K562 (cell line): Measurements from ENCODE around the gene SNU13. TPM values are rescaled to one million over a fixed set of nuclear protein-coding genes. Genes with fewer than 3 reads are reported as not detected.

Experiments used
- ATAC-seq: fragments of 200-7000 bp; cut with Tn5 transposase; 3 replicates; pipeline ENCODE4 v1.9.1; 2020; ENCODE audit warnings: moderate library complexity
- BruUV-seq: library from RNA; stranded (reverse); fragments of 400-500 nt; replicated peaks from 2 replicates; lab custom pipeline; 2021; lab: Mats Ljungman, UMichigan
- CTCF ChIA-PET: fragments of 300-600 bp; formaldehyde crosslinking; extraction: SDS; loops from one replicate; lab custom pipeline; 2021; ENCODE audit warnings: low intra/inter-chr PET ratio; lab: Yijun Ruan, JAX
- POLR2A ChIA-PET: fragments of 300-600, 350-650 bp; sonication (Branson Sonifier 250); formaldehyde crosslinking; extraction: SDS; loops from one replicate; lab custom pipeline; 2021; ENCODE audit warnings: antibody characterized with exemption, inconsistent platforms; lab: Yijun Ruan, JAX
- DNase-seq, 4 experiments: peaks; one replicate each; pipeline versions ENCODE4 v3.0.0 to v3.0.0-alpha.2; 2011 to 2018; ENCODE audit warnings: low spot score in 3 of 4, mixed read lengths in 3 of 4; ENCODE audit errors: extremely low read depth in 1 of 4
- FAIRE-seq: peaks from 2 replicates; lab custom pipeline; 2011; peaks lifted over from hg19 to GRCh38; lab: Jason Lieb, UNC
- H2AFZ ChIP-seq: 2 replicates; pipeline ENCODE4 v1.6.0; 2011; ENCODE audit warnings: low read depth, low read length, control low read depth, inconsistent platforms
- H3K27ac ChIP-seq: fragments of 200-600 bp; 3 replicates; pipeline ENCODE4 v1.8.0; 2011; ENCODE audit warnings: low read depth, mild to moderate bottlenecking, control low read depth, inconsistent platforms, low read length, moderate library complexity, mixed read lengths; ENCODE audit errors: extremely low read depth
- H3K27me3 ChIP-seq, 2 experiments: fragments of 300-600 bp in 1 of 2; 2 replicates in 1 of 2; 3 replicates in 1 of 2; pipeline versions ENCODE4 v1.6.0 to v1.8.0; 2011; ENCODE audit warnings: inconsistent platforms in 2 of 2, low read length in 2 of 2, mild to moderate bottlenecking in 1 of 2, mixed read lengths in 1 of 2, moderate library complexity in 1 of 2; ENCODE audit not compliant: control insufficient read depth in 2 of 2, insufficient read depth in 2 of 2
- H3K36me3 ChIP-seq: fragments of 300-600 bp; 3 replicates; pipeline ENCODE4 v1.8.0; 2011; ENCODE audit warnings: mild to moderate bottlenecking, low read length, inconsistent platforms; ENCODE audit not compliant: control insufficient read depth, insufficient read depth
- H3K4me1 ChIP-seq, 2 experiments: fragments of 200-600 bp in 1 of 2; replicated peaks in 1 of 2; 2 replicates in 1 of 2; 3 replicates in 1 of 2; pipeline versions ENCODE4 v1.5.1 to v1.8.0; 2011; ENCODE audit warnings: inconsistent platforms in 2 of 2, low read length in 2 of 2, mild to moderate bottlenecking in 1 of 2, mixed read lengths in 1 of 2, moderate library complexity in 1 of 2; ENCODE audit not compliant: control insufficient read depth in 2 of 2, insufficient read depth in 2 of 2
- H3K4me2 ChIP-seq: 2 replicates; pipeline ENCODE4 v1.6.1; 2011; ENCODE audit warnings: low read length, control low read depth, inconsistent platforms, mixed read lengths; ENCODE audit not compliant: insufficient read depth
- H3K4me3 ChIP-seq: fragments of 200-600 bp; sonication (generic), shearing (Covaris generic); 2 replicates; pipeline ENCODE4 v1.5.1; 2016; ENCODE audit warnings: control low read depth, inconsistent platforms
- H3K79me2 ChIP-seq: fragments of 200-600 bp; 3 replicates; pipeline ENCODE4 v1.8.0; 2011; ENCODE audit warnings: low read length, inconsistent platforms; ENCODE audit not compliant: control insufficient read depth, insufficient read depth
- H3K9ac ChIP-seq, 2 experiments: 2 replicates each; pipeline versions ENCODE4 v1.6.0 to v1.6.1; 2011; ENCODE audit warnings: low read depth in 2 of 2, low read length in 2 of 2, control low read depth in 1 of 2, inconsistent platforms in 1 of 2, mild to moderate bottlenecking in 1 of 2, mixed read lengths in 1 of 2; ENCODE audit not compliant: insufficient read depth in 1 of 2
- H3K9me1 ChIP-seq: one replicate; pipeline ENCODE4 v1.6.0; 2011; ENCODE audit warnings: inconsistent platforms, mild to moderate bottlenecking, low read length, moderate library complexity; ENCODE audit not compliant: control insufficient read depth, insufficient read depth
- H3K9me3 ChIP-seq: replicated peaks from 2 replicates; pipeline ENCODE4 v1.5.1; 2011; ENCODE audit warnings: low read depth, low read length, inconsistent platforms; ENCODE audit not compliant: control insufficient read depth, insufficient read depth
- H4K20me1 ChIP-seq: replicated peaks from 2 replicates; pipeline ENCODE4 v1.6.1; 2011; ENCODE audit warnings: low read length, inconsistent platforms, mixed read lengths; ENCODE audit not compliant: control insufficient read depth, insufficient read depth
- FOXP1 ChIP-seq: sonication (generic); formaldehyde crosslinking; IDR thresholded peaks from 2 replicates; pipeline ENCODE4 v1.8.0; 2022; ENCODE audit warnings: mild to moderate bottlenecking, missing genetic modification reagents
- GTF2E2 ChIP-seq: fragments of 200-800 bp; sonication (Bioruptor generic); IDR thresholded peaks from 2 replicates; pipeline ENCODE4 v1.6.1; 2016; ENCODE audit warnings: missing genetic modification characterization, missing compliant biosample characterization
- MXI1 ChIP-seq: IDR thresholded peaks from 2 replicates; pipeline ENCODE4 v1.6.1; 2011; ENCODE audit warnings: low read depth, mild to moderate bottlenecking, improper control_type of control experiment, low read length
- MYBL2 ChIP-seq, 2 experiments: fragments of 450-650 bp in 1 of 2; sonication (generic) in 1 of 2; formaldehyde crosslinking in 1 of 2; IDR thresholded peaks; 2 replicates each; pipeline versions ENCODE4 v1.6.1 to v1.8.1; 2017 to 2022; ENCODE audit warnings: borderline replicate concordance in 1 of 2, inconsistent platforms in 1 of 2, low read depth in 1 of 2, mild to moderate bottlenecking in 1 of 2, missing genetic modification reagents in 1 of 2, moderate library complexity in 1 of 2
- NCOA2 ChIP-seq, 2 experiments: fragments of 450-650 bp; IDR thresholded peaks; 2 replicates each; pipeline ENCODE4 v1.6.1; 2018; ENCODE audit warnings: mild to moderate bottlenecking in 2 of 2, moderate library complexity in 1 of 2; ENCODE audit not compliant: partially characterized antibody in 2 of 2
- NR4A1 ChIP-seq, 2 experiments: fragments of 250-450 bp in 1 of 2; fragments of 450-650 bp in 1 of 2; sonication (Bioruptor Pico) in 1 of 2; IDR thresholded peaks; 2 replicates each; pipeline versions ENCODE4 v1.4.0 to v1.6.1; 2016 to 2020; ENCODE audit warnings: mild to moderate bottlenecking in 2 of 2, missing compliant biosample characterization in 1 of 2, missing genetic modification characterization in 1 of 2, moderate library complexity in 1 of 2
- RBM25 ChIP-seq: fragments of 200-400 bp; formaldehyde crosslinking; IDR thresholded peaks from 2 replicates; pipeline ENCODE4 v1.6.1; 2018; ENCODE audit warnings: low read length, low read depth, moderate library complexity; ENCODE audit not compliant: severe bottlenecking
- SIN3A ChIP-seq, 2 experiments: fragments of 150-350 bp in 1 of 2; IDR thresholded peaks; 2 replicates each; pipeline ENCODE4 v1.6.1; 2011 to 2016; ENCODE audit warnings: borderline replicate concordance in 2 of 2, low read depth in 2 of 2, low read length in 2 of 2, mild to moderate bottlenecking in 2 of 2, moderate library complexity in 2 of 2; ENCODE audit not compliant: control insufficient read depth in 1 of 2
- SIRT6 ChIP-seq: IDR thresholded peaks from one replicate; pipeline ENCODE4 v1.6.1; 2012; ENCODE audit warnings: low read depth, mild to moderate bottlenecking, control low read depth, inconsistent platforms, low read length, moderate library complexity
- TAF1 ChIP-seq: IDR thresholded peaks from 2 replicates; pipeline ENCODE4 v1.6.1; 2011; ENCODE audit warnings: mild to moderate bottlenecking, low read length, moderate library complexity; ENCODE audit not compliant: insufficient read depth, control insufficient read depth, severe bottlenecking; ENCODE audit errors: extremely low read depth
- ZNF282 ChIP-seq: sonication (generic); formaldehyde crosslinking; IDR thresholded peaks from 2 replicates; pipeline ENCODE4 v1.8.1; 2023; ENCODE audit warnings: missing genetic modification reagents
- WGBS: fragments of 100-300 bp; shearing (Covaris generic); methylation state at CpG from one replicate; pipeline ENCODE4 v1.1.6; 2016; ENCODE audit warnings: low coverage, mixed read lengths; ENCODE audit not compliant: insufficient coverage; ENCODE audit errors: missing lambda C conversion rate; 5-methylcytosine and 5-hydroxymethylcytosine counted together
- in situ Hi-C: fragments of 300-500 bp; cut with MboI; formaldehyde crosslinking; loops from 4 replicates; pipeline ENCODE4 v1.15.0; 2018; ENCODE audit warnings: inconsistent platforms, mixed read lengths
- intact Hi-C: fragments of 100-400 bp; cut with micrococcal nuclease; formaldehyde crosslinking; loops from 2 replicates; pipeline ENCODE4 v1.14.2; 2022
- polyA plus RNA-seq, 8 experiments: library from polyadenylated mRNA; depleted of rRNA in 4 of 8; stranded (reverse) in 5 of 8; unstranded in 3 of 8; fragments of >200 nt; fragmentation: Nextera tagmentation in 2 of 8; fragmentation: Illumina TruSeq in 1 of 8; extraction: Ambion mirVana in 2 of 8; extraction: Trizol in 1 of 8; gene quantifications; 2 replicates each; pipeline versions ENCODE4 v1.2.1 to v1.2.3, GENCODE V29; 2011 to 2014; ENCODE audit warnings: inconsistent platforms in 1 of 8, missing spikeins in 1 of 8
- total RNA-seq, 7 experiments: library from RNA; depleted of rRNA in 6 of 7; stranded (reverse); fragments of >200 nt in 6 of 7; fragmentation: Illumina TruSeq in 2 of 7; extraction: Trizol in 2 of 7; gene quantifications; 2 replicates each; pipeline versions ENCODE4 v1.2.1 to v1.2.3, GENCODE V29; 2011 to 2021; ENCODE audit warnings: low replicate concordance in 1 of 7
- TF ChIP-seq, protein P1 (sequence below), 2 experiments: IDR thresholded peaks; 2 replicates each; pipeline ENCODE4 v1.6.1; 2012; ENCODE audit warnings: improper control_type of control experiment in 2 of 2, low read depth in 2 of 2, low read length in 2 of 2, borderline replicate concordance in 1 of 2
- TF ChIP-seq, protein P2 (sequence below): fragments of 250-450 bp; sonication (Bioruptor Pico); IDR thresholded peaks from 2 replicates; pipeline ENCODE4 v1.8.0; 2021; ENCODE audit warnings: borderline replicate concordance, mild to moderate bottlenecking, moderate library complexity; ENCODE audit not compliant: poor library complexity, severe bottlenecking

The SNU13 gene
- total and polyA plus RNA-seq, 9 of the 15 experiments (the other 6 are each of a cell fraction or from before 2014, with no cell fraction given), result 185 to 981 (median 283) TPM

DNA sequence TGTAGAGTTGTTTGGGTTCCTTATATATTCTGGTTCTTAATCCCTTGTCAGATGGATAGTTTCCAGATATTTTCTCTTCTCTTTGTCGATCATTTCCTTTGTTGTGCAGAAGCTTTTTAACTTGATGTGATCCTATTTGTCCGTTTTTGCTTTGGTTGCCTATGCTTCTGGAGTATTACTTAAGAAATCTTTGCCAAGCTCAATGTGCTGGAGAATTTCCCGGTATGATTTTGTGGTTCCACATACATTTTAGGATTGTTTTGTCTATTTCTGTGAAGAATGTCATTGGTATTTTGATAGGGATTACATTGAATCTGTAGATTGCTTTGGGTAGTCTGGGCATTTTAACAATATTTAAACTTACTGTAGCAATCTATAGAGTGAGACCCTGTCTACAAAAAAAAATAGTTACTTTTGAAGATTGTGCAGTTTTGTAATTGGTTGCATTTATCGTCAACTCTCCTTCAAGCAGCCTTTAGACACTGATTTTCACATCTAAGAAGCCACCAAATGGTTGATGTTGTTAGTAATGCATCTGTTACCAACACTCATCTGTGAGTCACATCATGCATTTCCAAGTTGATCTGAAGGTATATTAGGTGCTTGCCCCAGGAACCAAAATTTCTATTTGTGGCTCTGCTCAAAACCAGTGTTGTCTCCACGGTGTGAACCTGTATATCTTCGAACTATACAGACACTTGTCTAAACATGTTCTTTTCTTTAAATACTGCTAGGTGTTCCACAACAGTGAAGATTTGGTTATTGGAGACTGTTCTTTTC, 46.1 kb downstream of the SNU13 start:
- H2AFZ ChIP-seq, result no peak overlapping the region
- POLR2A ChIA-PET, result no interaction called here
- no peaks in the 10 kb centered on the region for H3K27me3 ChIP-seq
- no peak overlapping the region for H3K4me2 ChIP-seq
- no peak for ATAC-seq
- no peaks in the 10 kb centered on the region for H4K20me1 ChIP-seq
- CTCF ChIA-PET, result no interaction called here
- peaks cover 8% of the 10 kb centered on the region for H3K79me2 ChIP-seq
- H3K4me1 ChIP-seq, result no peaks in the 10 kb centered on the region
- intact Hi-C loops, result no loop called here
- no peaks in the 10 kb centered on the region for H3K9me1 ChIP-seq
- no peak overlapping the region for H3K27ac ChIP-seq
- H3K9me3 ChIP-seq, result no peaks in the 10 kb centered on the region
- in situ Hi-C loops, result no loop called here
- H3K4me3 ChIP-seq, result no peak overlapping the region
- H3K36me3 ChIP-seq, result peaks cover 77% of the 10 kb centered on the region
- TSS peak; percentile 18 for BruUV-seq
- no peak for FAIRE-seq
- no peak overlapping the region for H3K9ac ChIP-seq
- DNase-seq, result no peak
- WGBS, result 91% methylated on average over 6 of the region's 6 CpGs
- TF ChIP-seq TAF1 (no peak), RBM25 (no peak), SIRT6 (no peak), SIN3A (IDR thresholded peaks at IDR 0.05; ENCODE audit: borderline replicate concordance in 2 of 2, control insufficient read depth in 1 of 2, low read depth in 2 of 2, low read length in 2 of 2) (no peak), NR4A1 (CRISPR knock-in tag; IDR thresholded peaks at IDR 0.05) (no peak), NR4A1 (tag; IDR thresholded peaks at IDR 0.05) (no peak), ZNF282 (CRISPR knock-in tag) (no peak), MXI1 (no peak), NCOA2 (IDR thresholded peaks at IDR 0.05; ENCODE audit: partially characterized antibody in 2 of 2) (no peak), GTF2E2 (no peak), FOXP1 (no peak), MYBL2 (IDR thresholded peaks at IDR 0.05; ENCODE audit: low read depth) (no peak), MYBL2 (CRISPR knock-in tag; IDR thresholded peaks at IDR 0.05; ENCODE audit: borderline replicate concordance) (no peak)
- TF ChIP-seq, protein P1, sequence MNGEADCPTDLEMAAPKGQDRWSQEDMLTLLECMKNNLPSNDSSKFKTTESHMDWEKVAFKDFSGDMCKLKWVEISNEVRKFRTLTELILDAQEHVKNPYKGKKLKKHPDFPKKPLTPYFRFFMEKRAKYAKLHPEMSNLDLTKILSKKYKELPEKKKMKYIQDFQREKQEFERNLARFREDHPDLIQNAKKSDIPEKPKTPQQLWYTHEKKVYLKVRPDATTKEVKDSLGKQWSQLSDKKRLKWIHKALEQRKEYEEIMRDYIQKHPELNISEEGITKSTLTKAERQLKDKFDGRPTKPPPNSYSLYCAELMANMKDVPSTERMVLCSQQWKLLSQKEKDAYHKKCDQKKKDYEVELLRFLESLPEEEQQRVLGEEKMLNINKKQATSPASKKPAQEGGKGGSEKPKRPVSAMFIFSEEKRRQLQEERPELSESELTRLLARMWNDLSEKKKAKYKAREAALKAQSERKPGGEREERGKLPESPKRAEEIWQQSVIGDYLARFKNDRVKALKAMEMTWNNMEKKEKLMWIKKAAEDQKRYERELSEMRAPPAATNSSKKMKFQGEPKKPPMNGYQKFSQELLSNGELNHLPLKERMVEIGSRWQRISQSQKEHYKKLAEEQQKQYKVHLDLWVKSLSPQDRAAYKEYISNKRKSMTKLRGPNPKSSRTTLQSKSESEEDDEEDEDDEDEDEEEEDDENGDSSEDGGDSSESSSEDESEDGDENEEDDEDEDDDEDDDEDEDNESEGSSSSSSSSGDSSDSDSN (IDR thresholded peaks at IDR 0.05; ENCODE audit: borderline replicate concordance in 1 of 2, low read depth in 2 of 2, low read length in 2 of 2), result no peak
- TF ChIP-seq, protein P2, sequence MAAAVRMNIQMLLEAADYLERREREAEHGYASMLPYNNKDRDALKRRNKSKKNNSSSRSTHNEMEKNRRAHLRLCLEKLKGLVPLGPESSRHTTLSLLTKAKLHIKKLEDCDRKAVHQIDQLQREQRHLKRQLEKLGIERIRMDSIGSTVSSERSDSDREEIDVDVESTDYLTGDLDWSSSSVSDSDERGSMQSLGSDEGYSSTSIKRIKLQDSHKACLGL, result no peak
